ENCODE results near the gene DSCAML1. TPM values are rescaled to one million over a fixed set of nuclear protein-coding genes. Genes with fewer than 3 reads are reported as not detected.
A peak's percentile ranks its signal among the peaks of the same experiment; 100 is the strongest.

DSCAML1 gene
- total RNA-seq = under 1 TPM in 1 of 2 donors, not detected in 1; 0.08 TPM

DNA sequence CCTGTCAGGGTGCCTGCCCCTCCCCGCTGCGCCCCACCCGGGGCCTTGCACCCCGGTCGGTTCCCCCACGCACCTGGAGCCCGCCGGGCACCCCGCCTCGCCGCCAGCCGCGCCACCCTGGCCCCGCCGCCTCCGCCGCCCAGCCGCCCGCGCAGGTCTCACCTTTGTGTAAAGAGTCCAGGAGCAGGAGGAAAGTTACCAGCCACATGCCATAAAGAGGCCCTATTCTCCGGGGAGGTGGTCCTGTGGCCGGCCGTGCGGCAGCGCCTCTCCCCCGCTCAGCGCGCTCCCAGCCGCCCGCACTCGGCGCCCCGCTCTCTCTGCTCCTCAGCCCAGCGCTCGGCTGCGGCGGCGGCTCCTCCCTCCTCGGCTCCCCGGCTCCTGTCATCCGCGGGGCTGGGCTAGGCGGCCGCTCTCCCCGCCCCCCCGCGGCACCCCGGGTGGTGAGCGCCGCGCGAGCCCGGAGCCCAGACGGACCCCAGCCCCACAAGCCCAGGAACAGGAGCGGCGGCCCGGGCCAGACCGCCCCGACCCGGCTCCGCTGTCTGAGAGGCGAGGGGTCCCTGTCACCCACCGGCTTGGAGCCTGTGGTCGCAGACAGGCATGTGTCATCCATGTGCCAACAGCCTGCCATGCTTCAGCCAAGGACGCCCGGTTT lies at the start of gene DSCAML1:
Gene DSCAML1, minus strand, starts transcription at position 345 of the 658 bp plus-strand sequence. Its CDS starts 137 bp downstream, at position 208.
- Mint-ChIP-seq H3K4me3 (peak within 1 kb of the TSS; percentile 52), H3K27ac (peak within 1 kb of the TSS in 1 of 2 donors; percentile 33), H3K9me3 (no peaks in the 10 kb centered on the region), H3K4me1 (ENCODE audit: low read depth in 2 of 2) (peaks cover 0 to 6% of the 10 kb centered on the region in 2 donors), H3K36me3 (peaks cover 5% of the 10 kb centered on the region), H3K27me3 (peaks cover 46 to 50% of the 10 kb centered on the region in 2 donors)
- DNase-seq (ENCODE audit: low spot score) (no peak), ATAC-seq (peak; percentile 45 to 53)

- ATAC-seq = peak; percentile 73 to 83
- DNase-seq (ENCODE audit: low spot score) = peak; percentile 76
These were observed 46.9 kb upstream of the DSCAML1 start for GRCh38 chr11:117843666-117844484.

DNA sequence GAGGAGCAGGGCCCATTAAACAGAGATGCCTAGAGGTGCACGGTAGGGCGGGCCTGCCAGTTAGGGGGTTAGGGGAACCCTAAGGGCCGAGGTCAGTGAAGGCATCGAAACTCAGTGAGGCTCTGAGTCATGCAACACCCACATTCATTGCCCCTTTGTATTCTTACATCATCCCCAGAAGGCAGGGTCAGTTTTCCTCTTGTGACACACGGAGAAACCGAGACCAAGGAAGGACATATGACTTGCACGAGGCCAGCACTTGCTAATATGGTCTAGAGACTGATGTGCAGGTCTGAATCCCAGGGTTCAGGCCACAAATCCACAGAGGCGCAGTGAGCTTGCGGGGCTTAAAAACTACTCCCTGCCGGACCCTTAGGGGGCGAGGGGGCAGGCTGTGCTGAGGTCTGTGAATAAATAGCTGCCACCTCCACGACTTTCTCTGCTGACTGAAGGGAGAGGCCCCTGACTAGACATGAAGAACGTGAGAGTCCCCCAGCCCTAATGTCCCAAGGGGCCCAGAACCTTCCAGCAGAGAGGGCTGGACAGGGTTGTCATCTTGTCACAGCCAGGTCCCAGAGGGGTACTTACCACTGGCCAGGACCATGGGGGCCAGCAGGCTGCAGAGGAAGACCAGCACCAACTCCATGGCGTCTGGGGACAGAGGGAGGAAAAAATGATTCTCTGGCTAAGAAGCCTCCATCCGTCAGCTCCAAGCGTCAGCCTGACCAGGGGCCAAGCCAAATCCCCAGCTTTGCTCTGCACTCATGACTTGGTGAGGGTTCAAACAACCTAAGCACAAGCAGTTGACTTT lies 45.3 kb upstream of the DSCAML1 start:
- ATAC-seq (no peak), DNase-seq (ENCODE audit: low spot score) (no peak)
- Mint-ChIP-seq H3K4me3 (no peak overlapping the region), H3K9me3 (no peaks in the 10 kb centered on the region), H3K27me3 (peaks cover 0 to 2% of the 10 kb centered on the region in 2 donors), H3K4me1 (ENCODE audit: low read depth in 2 of 2) (peaks cover 7 to 10% of the 10 kb centered on the region in 2 donors), H3K36me3 (no peaks in the 10 kb centered on the region), H3K27ac (peak overlapping the region in 1 of 2 donors; percentile 46)

More at GRCh38 chr11:117843666-117844484, 46.9 kb upstream of the DSCAML1 start:
- Mint-ChIP-seq H3K9me3 (no peaks in the 10 kb centered on the region), H3K36me3 (no peaks in the 10 kb centered on the region), H3K27ac (no peak overlapping the region), H3K4me3 (no peak overlapping the region), H3K4me1 (ENCODE audit: low read depth in 2 of 2) (no peaks in the 10 kb centered on the region), H3K27me3 (peaks cover 0 to 2% of the 10 kb centered on the region in 2 donors)

- H3K9me3 Mint-ChIP-seq = no peaks in the 10 kb centered on the region
- H3K27ac Mint-ChIP-seq = peak overlapping the region in 1 of 2 donors; percentile 46
- H3K27me3 Mint-ChIP-seq = no peaks in the 10 kb centered on the region
- H3K4me1 Mint-ChIP-seq (ENCODE audit: low read depth in 2 of 2) = peaks cover 10 to 18% of the 10 kb centered on the region in 2 donors
- H3K4me3 Mint-ChIP-seq = no peak overlapping the region
- no peaks in the 10 kb centered on the region for H3K36me3 Mint-ChIP-seq
- ATAC-seq (no peak), DNase-seq (ENCODE audit: low spot score) (peak; percentile 49)
These were observed 44.6 kb upstream of the DSCAML1 start for GRCh38 chr11:117841551-117842031.

DNA sequence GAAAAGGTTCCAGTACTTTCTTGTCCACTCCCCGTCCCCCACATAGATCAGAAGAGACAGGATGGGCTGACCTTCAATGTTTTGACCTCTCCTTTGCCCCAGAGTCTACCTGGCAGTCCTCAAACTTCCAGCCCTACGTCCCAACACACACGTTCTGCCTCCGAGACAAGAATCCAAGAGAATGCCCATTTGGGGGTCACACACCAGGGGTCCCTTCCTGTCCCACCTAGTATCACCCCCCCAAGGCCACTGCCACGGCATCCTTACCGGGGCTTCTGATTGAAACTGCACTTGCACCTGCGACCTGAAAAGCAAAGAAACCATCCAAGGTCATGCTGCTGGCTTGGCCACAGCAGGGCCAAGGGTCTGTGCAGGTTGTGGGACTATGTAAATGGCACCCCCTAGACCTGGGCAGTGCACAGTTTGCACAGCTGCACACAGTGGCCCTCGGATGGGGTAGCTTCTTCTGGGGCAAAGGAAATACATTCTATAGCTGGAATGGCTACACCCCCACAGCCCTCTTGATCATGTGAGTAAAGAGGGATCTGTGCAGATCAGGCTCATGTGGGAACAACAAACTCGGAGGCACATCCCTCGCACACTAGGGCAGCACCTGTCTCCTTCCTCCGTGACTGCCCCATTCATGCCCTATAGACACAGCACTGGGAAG lies 44.0 kb upstream of the DSCAML1 start:
- peaks cover 10 to 19% of the 10 kb centered on the region in 2 donors for H3K4me1 Mint-ChIP-seq (ENCODE audit: low read depth in 2 of 2)
- ATAC-seq (no peak), DNase-seq (ENCODE audit: low spot score) (no peak)
- H3K9me3 Mint-ChIP-seq = no peaks in the 10 kb centered on the region
- no peaks in the 10 kb centered on the region for H3K36me3 Mint-ChIP-seq
- H3K27ac Mint-ChIP-seq = peak overlapping the region in 1 of 2 donors; percentile 46
- H3K4me3 Mint-ChIP-seq = no peak overlapping the region
- H3K27me3 Mint-ChIP-seq = no peaks in the 10 kb centered on the region

DNA sequence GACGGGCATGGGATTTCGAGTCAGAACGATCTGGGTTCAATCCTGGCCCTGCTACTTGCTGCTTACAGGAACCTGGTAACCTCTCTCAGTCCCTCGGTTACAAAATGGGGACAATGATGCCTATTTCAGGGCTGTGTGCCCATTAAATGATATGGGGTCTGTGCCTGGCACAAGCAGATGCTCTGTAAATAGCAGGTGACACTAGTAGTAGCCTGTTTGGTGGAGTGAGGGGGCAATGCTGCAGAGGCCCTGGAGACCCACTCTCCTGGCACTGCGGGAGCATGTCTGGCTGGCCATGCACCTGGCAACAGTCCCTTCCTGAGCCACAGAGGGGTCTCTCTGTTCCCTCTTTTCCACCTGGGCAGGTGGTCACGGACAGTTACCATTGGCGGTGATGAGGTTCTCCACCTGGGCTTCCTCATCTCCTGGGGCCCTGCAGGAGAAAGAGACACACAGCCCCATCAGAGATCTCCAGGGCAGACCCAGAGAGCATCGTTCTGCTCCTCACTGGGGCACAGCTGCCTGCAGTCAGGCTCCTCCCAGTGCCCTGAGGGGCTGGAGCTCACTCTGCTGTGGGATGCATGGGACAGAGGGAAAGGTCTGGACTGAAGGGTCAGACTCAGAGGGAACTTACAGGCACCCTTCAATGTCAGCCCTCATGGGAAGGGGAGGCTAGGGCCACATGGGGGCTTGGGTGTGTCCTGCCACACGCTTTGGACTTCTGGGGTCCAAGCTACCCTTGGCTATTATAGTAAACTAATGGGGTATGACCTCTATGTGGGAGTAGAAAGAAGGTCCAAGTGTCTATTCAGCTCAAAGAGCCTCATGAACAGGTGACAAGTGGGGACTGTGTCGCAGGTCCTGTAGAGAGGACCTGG lies 43.2 kb upstream of the DSCAML1 start:
- ATAC-seq = no peak
- no peak for DNase-seq (ENCODE audit: low spot score)
- H3K4me3 Mint-ChIP-seq = no peak overlapping the region
- no peaks in the 10 kb centered on the region for H3K9me3 Mint-ChIP-seq
- no peaks in the 10 kb centered on the region for H3K27me3 Mint-ChIP-seq
- no peaks in the 10 kb centered on the region for H3K36me3 Mint-ChIP-seq
- H3K27ac Mint-ChIP-seq = peak overlapping the region in 1 of 2 donors; percentile 18
- H3K4me1 Mint-ChIP-seq (ENCODE audit: low read depth in 2 of 2) = peaks cover 10 to 19% of the 10 kb centered on the region in 2 donors

DNA sequence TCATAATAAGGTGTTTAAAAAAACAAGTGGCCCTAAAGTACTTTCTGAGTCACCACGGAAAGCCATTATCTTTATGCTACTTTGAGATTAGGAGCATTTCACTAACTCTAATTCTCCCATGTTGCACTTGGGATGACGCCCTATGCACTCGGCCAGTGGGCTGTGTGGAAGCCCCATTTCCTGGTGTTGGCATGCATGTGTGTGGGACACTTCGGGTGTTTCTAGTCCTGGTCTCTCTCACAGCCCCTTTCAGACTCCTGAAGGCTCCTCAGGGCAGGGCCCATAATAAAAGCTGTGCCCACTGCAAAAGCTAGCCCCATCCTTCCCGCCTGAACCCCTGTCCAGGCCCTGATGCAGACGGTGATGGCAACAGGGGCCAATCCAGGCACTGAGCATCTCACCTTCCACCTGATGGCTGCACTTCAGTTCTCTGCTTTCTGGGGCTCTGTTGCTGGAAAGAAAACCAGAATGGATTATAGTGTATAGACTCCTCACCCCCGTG lies 42.4 kb upstream of the DSCAML1 start:
- Mint-ChIP-seq H3K9me3 (no peaks in the 10 kb centered on the region), H3K27me3 (no peaks in the 10 kb centered on the region), H3K27ac (no peak overlapping the region), H3K36me3 (no peaks in the 10 kb centered on the region), H3K4me1 (ENCODE audit: low read depth in 2 of 2) (peaks cover 10 to 19% of the 10 kb centered on the region in 2 donors), H3K4me3 (no peak overlapping the region)
- peak; percentile 51 for DNase-seq (ENCODE audit: low spot score)
- ATAC-seq = no peak

DNA sequence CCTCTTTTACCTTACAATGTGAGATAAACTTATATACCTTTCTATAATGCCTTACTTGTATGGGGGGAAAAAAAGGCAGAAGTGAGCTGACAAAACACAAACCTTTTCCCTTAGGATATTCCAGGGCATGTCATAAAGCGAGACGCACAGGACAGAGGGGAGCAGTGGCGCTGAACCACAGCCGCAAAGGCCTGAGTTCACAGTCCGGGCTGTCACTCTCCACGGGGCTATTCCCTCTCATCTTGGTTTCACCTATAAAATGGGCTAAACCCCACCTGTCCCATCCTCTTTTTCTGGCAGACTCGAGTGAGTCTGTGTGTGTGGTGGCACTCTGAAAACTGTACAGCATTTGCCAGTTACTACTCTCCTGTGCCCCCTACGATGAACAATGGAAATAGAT lies 41.9 kb upstream of the DSCAML1 start:
- ATAC-seq = no peak
- Mint-ChIP-seq H3K27ac (peak overlapping the region in 1 of 2 donors; percentile 62), H3K9me3 (no peaks in the 10 kb centered on the region), H3K4me3 (no peak overlapping the region), H3K4me1 (ENCODE audit: low read depth in 2 of 2) (peaks cover 10 to 19% of the 10 kb centered on the region in 2 donors), H3K27me3 (no peaks in the 10 kb centered on the region), H3K36me3 (no peaks in the 10 kb centered on the region)
- peak; percentile 22 for DNase-seq (ENCODE audit: low spot score)

DNA sequence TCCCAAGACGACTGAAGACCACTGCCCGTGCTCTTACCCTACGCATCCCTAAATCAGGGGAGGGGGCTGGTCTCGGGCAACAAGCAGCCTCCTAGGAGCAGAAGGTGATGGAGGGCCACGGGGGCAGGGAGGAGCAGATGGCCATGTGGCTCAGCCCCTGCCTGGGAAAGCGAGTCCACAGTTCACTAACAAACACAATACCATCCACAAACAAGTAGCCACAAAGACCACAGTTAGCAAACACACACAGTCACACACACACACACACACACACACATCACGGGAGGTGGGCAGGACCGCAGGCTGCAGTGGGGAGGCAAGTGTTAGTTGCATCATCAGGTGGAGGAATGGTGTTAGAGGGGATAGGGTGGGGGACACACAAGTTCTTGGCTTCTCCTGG lies 40.8 kb upstream of the DSCAML1 start:
- Mint-ChIP-seq H3K4me1 (ENCODE audit: low read depth in 2 of 2) (peaks cover 10 to 19% of the 10 kb centered on the region in 2 donors), H3K36me3 (no peaks in the 10 kb centered on the region), H3K9me3 (no peaks in the 10 kb centered on the region), H3K4me3 (peak overlapping the region; percentile 25), H3K27ac (peak overlapping the region in 1 of 2 donors; percentile 37), H3K27me3 (no peaks in the 10 kb centered on the region)
- DNase-seq (ENCODE audit: low spot score) = no peak
- peak in 1 of 2 donors; percentile 32 for ATAC-seq

GRCh38 chr11:117837070-117837776 lies 40.2 kb upstream of the DSCAML1 start:
- H3K4me3 Mint-ChIP-seq = peak overlapping the region; percentile 25
- peak overlapping the region in 1 of 2 donors; percentile 37 for H3K27ac Mint-ChIP-seq
- DNase-seq (ENCODE audit: low spot score) (no peak), ATAC-seq (no peak)
- no peaks in the 10 kb centered on the region for H3K9me3 Mint-ChIP-seq
- H3K27me3 Mint-ChIP-seq = no peaks in the 10 kb centered on the region
- H3K36me3 Mint-ChIP-seq = no peaks in the 10 kb centered on the region
- peaks cover 10 to 19% of the 10 kb centered on the region in 2 donors for H3K4me1 Mint-ChIP-seq (ENCODE audit: low read depth in 2 of 2)

- Mint-ChIP-seq H3K9me3 (no peaks in the 10 kb centered on the region), H3K36me3 (no peaks in the 10 kb centered on the region), H3K27me3 (no peaks in the 10 kb centered on the region), H3K4me1 (ENCODE audit: low read depth in 2 of 2) (peaks cover 10 to 19% of the 10 kb centered on the region in 2 donors), H3K4me3 (no peak overlapping the region), H3K27ac (no peak overlapping the region)
- ATAC-seq (no peak), DNase-seq (ENCODE audit: low spot score) (no peak)
These were observed 39.3 kb upstream of the DSCAML1 start for GRCh38 chr11:117836077-117836960.
